T-helper 1 cell treated with Interleukin-12 subunit alpha and Interleukin-12 subunit beta and Interleukin-4 antibody, amounts not matched to agents 30 ng/mL and 1 ng/mL, for 36 hours (primary cell): ENCODE data around the gene SH2D3A. TPM values are rescaled to one million over a fixed set of nuclear protein-coding genes. Genes with fewer than 3 reads are reported as not detected.

Source experiments
- intact Hi-C: fragments of 100-400 bp; cut with micrococcal nuclease; formaldehyde crosslinking; loops from one replicate; pipeline ENCODE4 v1.15.1; 2024
- total RNA-seq: library from RNA; stranded (reverse); gene quantifications from 2 replicates; pipeline ENCODE4 v1.2.3, GENCODE V29; 2022

The SH2D3A gene
- total RNA-seq, 1 donor from 2014 or later, result 29.7 TPM

GRCh38 chr19:6724631-6725492, 42.4 kb downstream of the SH2D3A start:
- intact Hi-C loops, result no loop called here

- intact Hi-C loops, result no loop called here
Observed at GRCh38 chr19:6723738-6724137, 43.5 kb downstream of the SH2D3A start.

- intact Hi-C loops, result no loop called here
Observed at GRCh38 chr19:6723108-6723618, 44.1 kb downstream of the SH2D3A start.

- intact Hi-C loops, result no loop called here
Observed at GRCh38 chr19:6721773-6722172, 45.5 kb downstream of the SH2D3A start.

- intact Hi-C loops, result no loop called here
Observed at GRCh38 chr19:6721138-6721474, 46.1 kb downstream of the SH2D3A start.

- intact Hi-C loops, result no loop called here
Observed at GRCh38 chr19:6720369-6721137, 46.7 kb downstream of the SH2D3A start, which contains the start of gene C3. C3 (minus strand) TSS chr19:6720650; CDS start chr19:6720589, 61 bp downstream.

- intact Hi-C loops, result loop anchor here (1.0 to 5.0 kb wide), 4 partner anchors 16 to 203 kb away; no protein-coding TSS in a partner anchor
Observed at GRCh38 chr19:6719992-6720368, 47.3 kb downstream of the SH2D3A start.

- intact Hi-C loops, result loop anchor here (1.0 to 5.0 kb wide), 4 partner anchors 17 to 202 kb away; no protein-coding TSS in a partner anchor
Observed at GRCh38 chr19:6719540-6719861, 47.7 kb downstream of the SH2D3A start.

GRCh38 chr19:6718741-6719539, 48.3 kb downstream of the SH2D3A start:
- intact Hi-C loops, result loop anchor here (1.0 to 5.0 kb wide), 6 partner anchors 17 to 202 kb away; partner anchors contain the start of gene SH2D3A

- intact Hi-C loops, result loop anchor here (1.0 to 5.0 kb wide), 4 partner anchors 35 to 201 kb away; partner anchors contain the start of gene SH2D3A
Observed at GRCh38 chr19:6718111-6718740, 49.0 kb downstream of the SH2D3A start.

GRCh38 chr19:6717441-6717971, 49.7 kb downstream of the SH2D3A start:
- intact Hi-C loops, result loop anchor here (5.0 kb wide), 1 partner anchor 200 kb away; no protein-coding TSS in a partner anchor

- intact Hi-C loops, result loop anchor here (5.0 kb wide), 1 partner anchor 200 kb away; no protein-coding TSS in a partner anchor
Observed at GRCh38 chr19:6717036-6717435, 50.2 kb downstream of the SH2D3A start.

GRCh38 chr19:6716610-6716970, 50.6 kb downstream of the SH2D3A start:
- intact Hi-C loops, result loop anchor here (5.0 kb wide), 1 partner anchor 199 kb away; no protein-coding TSS in a partner anchor

- intact Hi-C loops, result loop anchor here (5.0 kb wide), 1 partner anchor 198 kb away; no protein-coding TSS in a partner anchor
Observed at GRCh38 chr19:6714749-6715555, 52.3 kb downstream of the SH2D3A start.

GRCh38 chr19:6713773-6714692, 53.2 kb downstream of the SH2D3A start:
- intact Hi-C loops, result no loop called here

GRCh38 chr19:6712692-6713670, 54.3 kb downstream of the SH2D3A start:
- intact Hi-C loops, result no loop called here

GRCh38 chr19:6712231-6712630, 55.0 kb downstream of the SH2D3A start:
- intact Hi-C loops, result no loop called here
